ENCODE data around the gene SMIM22. TPM values are rescaled to one million over a fixed set of nuclear protein-coding genes. Genes with fewer than 3 reads are reported as not detected.
"Not testable (repeated sequence)": the region's sequence is repeated elsewhere in the genome, so short reads cannot be mapped to it uniquely, and the experiment has no call there.

SMIM22 gene
- total RNA-seq, 1 donor from 2014 or later: not detected

DNA sequence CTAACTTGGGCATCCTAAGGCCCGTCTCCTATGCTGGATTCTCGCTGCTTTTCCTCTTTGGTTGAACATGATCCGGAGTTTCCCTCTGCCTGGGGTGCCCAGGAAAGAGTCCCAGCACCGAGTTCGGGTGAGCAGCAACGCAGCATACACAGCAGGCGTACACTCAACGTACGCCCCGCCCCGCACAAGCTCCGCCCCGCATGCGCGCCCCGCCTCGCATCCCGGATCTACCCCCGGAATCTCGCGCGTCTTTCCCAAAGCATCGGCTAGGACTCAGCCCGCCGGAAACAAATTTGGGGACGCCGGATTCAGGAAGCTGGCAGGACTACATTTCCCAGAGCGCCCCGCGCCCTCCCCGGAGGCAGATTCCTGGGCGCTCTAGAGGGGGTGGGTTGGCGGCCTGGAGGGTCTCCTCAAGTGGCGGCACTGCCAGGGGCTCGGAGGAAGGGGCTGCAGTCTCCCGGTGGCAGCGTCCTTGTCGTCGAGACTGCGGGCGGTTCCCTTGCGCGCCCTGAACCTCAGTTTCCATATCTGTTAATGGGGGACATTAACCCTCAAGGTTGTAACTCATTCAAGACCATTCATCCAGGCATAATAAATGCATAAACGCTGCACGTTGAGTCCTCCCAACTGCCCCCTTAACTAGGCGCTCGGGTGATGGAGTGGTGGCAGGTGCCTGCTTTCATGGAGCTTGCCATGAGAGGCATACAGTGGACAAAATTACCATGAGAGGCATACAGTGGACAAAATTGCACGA, 26.4 kb upstream of the SMIM22 start:
- DNase-seq (ENCODE audit: extremely low read depth, low read depth, low spot score): peak; percentile 42

DNA sequence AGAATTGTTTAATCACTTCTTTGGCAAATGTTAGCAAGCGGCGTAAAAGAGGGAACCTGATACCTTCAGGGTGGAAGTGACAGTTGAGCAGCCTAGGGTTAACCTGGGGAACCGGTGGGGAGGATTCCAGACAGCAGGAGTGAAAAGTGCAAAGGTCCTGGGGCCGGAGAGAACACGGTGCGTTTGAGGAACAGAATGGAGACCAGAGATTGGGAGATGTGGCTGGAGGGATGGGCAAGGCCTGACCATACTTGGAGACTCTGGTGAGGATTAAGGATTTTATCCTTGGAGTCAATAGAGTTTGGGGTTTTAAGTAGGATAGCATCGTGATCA, 25.9 kb upstream of the SMIM22 start:
- DNase-seq (ENCODE audit: extremely low read depth, low read depth, low spot score): no peak

DNA sequence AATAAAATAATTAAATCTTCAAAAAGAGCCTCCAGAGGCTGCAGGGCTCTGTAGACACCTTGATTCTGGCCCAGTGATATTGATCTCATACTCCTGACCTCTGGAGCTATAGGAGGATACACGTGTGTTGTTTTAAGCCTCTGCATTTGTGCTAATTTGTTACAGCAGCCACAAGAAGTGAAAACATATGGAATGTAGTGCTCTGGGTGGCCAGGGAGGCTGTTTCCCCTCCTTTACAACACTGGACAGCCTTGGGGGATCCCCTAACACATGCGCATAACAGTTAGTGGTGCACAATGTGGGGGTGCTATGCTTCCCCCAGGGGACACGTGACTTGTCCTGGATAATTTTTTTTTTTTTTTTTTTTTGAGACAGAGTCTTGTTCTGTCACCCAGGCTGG, 23.5 kb upstream of the SMIM22 start:
- no peak for DNase-seq (ENCODE audit: extremely low read depth, low read depth, low spot score)

DNA sequence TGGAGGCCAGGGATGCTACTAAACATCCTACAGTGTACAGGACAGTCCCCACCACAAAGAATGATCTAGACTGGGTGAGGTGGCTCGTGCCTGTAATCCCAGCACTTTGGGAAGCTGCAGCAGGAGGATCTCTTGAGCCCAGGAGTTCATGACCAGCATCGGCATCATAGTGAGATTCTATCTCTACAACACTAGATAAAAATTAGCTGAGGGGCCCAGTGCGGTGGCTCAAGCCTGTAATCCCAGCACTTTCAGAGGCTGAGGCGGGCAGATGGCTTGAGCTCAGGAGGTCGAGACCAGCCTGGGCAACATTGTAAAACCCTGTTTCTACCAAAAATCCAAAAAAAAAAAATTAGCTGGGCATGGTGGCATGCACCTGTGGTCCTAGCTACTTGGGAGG, 22.8 kb upstream of the SMIM22 start:
- no peak for DNase-seq (ENCODE audit: extremely low read depth, low read depth, low spot score)

DNA sequence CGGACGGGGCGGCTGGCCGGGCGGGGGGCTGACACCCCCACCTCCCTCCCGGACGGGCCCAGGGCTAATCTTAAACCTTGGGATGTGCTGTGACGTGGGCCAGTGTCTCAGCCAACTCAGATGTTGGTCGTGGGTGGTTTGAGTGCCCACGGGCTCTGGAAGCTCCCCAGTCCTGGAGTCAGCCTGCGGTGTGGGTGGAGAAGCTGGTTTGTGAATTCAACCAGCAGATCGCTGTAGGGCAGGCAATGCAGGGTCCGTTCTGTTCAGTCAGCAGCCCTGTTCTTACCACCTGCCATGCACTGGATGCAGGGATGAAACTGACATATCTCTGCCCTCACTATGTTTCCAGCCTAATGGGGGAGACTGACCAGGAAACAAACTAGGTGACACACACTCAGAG, 20.2 kb upstream of the SMIM22 start:
- no peak for DNase-seq (ENCODE audit: extremely low read depth, low read depth, low spot score)

DNA sequence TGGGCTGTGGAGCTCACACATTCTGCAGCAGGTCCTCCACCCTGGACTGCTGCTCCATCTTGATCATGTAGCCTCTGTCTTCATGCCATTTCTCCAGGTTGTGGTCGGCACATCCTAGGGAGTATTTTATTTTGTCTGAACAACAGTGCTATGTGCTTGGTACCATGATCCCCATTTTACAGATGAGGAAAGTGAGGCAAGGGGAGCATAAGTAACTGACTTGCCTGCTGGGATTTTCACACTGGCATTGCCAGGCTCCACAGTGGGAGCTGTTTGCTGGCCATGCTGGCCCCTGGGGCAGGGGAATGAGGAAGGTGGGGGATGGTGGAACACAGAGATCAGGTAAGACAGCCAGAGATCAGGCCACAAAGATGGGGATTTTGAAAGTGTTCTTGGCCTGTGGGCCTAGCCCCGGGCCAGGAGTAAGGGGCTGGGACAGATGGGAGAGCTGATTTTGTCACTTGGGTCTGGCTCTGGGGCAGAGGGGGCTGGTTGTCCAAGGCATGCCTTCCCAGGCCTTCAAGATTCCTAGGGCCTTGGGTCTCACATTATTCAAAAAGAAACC, 18.9 kb upstream of the SMIM22 start:
- no peak for DNase-seq (ENCODE audit: extremely low read depth, low read depth, low spot score)

DNA sequence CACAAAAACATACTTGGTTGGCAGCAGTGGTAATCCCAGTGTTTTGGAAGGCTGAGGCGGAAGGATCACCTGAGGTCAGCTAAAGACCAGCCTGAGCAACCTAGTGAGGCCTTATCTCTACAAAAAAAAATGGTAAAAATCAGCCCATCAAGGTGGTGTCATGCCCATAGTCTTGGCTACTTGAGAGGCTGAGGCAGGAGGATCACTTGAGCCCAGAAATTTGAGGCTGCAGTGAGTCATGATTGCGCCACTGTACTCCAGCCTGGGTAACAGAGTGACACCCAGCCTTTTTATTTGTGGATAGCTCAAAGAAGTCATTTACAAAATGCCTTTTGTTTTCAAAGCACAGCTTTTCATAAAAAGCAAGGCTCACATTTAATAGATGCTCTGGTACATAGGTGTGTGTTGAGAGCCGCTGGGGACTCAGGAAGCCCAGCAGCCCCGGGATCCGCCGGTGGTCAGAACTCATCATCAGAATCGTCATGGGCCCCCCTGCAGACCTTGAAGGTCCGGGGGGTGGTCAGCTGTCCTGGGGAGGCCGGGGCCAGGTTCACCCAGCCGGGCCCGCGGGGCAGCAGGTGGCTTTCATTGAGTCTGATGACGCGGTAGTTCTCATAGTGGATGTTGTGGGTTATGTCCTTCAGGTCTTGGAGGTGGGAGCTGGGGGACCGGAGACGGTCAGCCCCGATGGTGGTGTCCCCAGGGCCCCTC, 17.7 kb upstream of the SMIM22 start:
- no peak for DNase-seq (ENCODE audit: extremely low read depth, low read depth, low spot score)

DNA sequence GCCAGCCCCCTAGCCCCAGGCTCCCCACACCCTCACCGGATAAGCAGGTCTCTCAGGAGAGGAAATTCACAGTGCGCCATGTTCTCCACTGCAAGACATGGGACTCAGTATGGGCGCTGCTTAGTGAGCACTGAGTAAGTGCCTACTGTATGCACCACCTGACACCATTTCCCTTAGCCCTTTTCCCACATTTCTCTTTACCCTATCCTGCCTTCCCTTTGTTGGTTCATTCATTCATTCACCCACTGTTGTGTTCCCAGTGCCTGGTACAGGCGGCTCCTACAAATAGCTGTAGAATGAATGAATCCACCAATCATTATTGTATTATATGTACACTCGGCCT, 17.1 kb upstream of the SMIM22 start:
- no peak for DNase-seq (ENCODE audit: extremely low read depth, low read depth, low spot score)

DNA sequence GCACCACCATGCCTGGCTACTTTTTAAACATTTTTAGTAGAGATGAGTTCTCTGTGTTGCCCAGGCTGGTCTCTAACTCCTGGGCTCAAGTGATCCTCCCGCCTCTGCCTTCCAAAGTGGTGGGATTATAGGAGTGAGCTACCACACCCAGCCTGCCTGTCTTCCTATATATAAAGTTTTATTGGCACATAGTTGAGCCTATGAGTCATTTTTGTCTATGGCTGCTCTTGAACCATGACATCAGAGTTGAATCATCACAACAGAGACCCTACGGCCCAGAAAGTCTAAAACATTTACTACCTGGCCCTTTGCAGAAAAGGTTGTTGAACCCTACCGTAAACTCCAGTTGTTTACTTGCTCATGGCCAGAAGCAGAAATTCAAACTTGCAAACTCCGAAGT, 14.9 kb upstream of the SMIM22 start:
- DNase-seq (ENCODE audit: extremely low read depth, low read depth, low spot score): no peak

DNA sequence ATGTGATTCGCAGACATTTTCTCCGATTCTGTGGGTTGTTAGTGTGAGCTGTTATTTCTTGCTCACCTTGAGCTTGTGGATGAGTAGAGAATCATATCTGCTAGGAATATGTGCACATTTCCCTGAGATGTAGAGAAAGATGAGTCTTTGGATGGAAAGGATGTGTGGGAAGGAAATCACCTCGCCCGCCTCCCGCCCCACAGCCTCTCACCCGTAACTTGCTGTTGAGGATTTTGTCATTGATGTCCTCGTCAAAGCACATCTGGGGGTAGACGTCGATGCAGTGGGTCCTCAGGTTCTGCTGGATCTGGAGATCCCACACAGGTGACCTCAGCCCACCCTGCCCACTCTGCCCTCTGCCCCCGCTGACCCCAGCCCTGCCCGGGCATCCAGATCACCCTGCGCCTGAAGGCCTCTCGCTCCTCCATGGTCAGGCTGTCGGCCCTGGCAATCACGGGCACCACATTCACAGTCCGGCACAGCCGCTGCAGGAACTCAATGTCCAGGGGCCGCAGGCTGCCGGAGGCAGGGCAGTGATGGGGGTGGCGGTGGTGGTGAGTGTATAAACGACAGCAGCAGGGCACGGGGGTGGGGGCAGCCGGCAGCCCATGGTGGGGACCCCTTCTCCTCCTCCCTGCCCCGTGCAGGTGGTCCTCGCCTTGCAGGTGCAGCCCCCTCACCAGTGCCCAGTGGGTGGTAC, 11.8 kb upstream of the SMIM22 start:
- no peak for DNase-seq (ENCODE audit: extremely low read depth, low read depth, low spot score)

DNA sequence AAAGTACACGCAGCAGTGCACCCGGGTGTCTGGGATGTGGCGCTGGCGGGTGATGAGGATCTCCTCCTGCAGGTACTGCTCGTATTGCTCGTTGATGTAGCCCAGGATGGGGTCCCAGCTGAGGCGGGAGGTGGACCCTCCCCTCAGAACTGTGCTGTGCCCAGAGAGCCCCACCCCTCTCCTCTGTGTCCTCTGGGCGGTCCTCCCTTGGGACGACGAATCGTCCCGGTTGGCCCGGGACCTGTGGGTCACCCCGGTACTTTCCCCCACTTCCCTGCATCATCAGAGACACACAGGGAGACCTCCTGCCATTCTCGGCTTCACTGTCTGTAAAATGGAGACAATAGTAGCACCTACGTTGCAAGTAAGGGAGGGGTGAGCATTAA, 11.2 kb upstream of the SMIM22 start:
- DNase-seq (ENCODE audit: extremely low read depth, low read depth, low spot score): no peak

DNA sequence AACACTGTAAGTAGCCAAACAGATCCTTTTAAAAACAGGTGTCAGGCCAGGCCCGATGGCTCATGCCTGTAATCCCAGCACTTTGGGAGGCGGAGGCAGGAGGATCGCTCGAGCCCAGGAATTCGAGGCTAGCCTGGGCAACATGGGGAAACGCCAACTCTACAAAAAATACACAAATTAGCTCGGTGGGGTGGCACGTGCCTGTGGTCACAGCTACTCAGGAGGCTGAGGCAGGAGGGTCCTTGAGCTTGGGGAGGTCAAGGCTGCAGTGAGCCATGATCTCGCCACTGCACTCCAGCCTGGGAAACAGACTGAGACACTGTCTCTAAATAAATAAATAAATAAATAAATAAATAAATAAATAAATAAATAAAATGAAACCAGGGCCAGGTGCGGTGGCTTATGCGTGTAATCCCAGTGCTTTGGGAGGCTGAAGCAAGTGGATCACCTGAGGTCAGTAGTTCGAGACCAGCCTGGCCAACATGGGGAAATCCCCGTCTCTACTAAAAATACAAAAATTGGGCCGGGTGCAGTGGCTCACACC, 10.7 kb upstream of the SMIM22 start:
- not testable (repeated sequence) for DNase-seq (ENCODE audit: extremely low read depth, low read depth, low spot score)

DNA sequence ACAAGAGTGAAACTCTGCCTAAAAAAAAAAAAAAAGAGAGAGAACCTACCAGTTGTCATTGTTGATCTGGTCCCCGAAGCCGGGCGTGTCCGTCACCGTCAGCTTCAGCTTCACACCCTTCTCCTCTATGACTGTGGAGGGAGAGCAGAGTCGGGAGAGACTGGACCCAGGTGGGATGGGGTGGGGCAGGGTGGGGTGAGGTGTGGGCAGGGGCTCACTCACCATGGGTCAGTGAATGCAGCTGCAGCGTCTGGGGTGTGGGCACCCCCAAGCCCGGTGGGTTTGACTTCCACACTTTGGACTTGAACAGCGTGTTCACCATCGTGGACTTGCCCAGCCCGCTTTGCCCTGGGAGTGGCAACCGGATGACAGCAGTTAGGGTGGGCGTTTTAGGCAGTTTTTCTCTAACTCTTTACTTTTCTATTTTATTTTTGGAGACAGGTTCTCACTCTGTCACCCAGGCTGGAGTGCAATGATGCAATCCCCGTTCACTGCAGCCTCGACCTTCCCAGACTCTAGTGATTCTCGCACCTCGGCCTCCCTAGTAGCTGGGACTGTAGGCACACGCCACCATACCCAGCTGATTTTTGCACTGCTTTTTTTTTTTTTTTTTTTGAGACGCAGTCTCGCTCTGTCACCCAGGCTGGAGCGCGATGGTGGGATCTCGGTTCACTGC, 9.3 kb upstream of the SMIM22 start:
- no peak for DNase-seq (ENCODE audit: extremely low read depth, low read depth, low spot score)

DNA sequence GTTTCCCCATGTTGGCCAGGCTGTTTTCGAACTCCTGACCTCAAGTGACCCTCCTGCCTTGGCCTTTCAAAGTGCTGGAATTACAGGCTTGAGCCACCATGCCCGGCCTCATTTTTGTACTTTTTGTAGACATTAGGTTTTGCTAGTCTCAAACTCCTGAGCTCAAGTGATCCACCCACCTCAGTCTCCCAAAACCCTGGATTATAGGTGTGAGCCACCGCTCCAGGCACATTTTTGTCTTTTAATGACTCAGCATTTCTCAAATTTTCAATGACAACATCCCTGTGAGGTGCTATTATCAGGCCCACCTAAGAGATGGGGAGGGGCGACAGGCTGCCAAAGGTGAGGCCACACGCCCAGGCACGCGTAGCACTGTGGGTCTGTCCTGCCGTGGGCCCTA, 8.1 kb upstream of the SMIM22 start:
- no peak for DNase-seq (ENCODE audit: extremely low read depth, low read depth, low spot score)

DNA sequence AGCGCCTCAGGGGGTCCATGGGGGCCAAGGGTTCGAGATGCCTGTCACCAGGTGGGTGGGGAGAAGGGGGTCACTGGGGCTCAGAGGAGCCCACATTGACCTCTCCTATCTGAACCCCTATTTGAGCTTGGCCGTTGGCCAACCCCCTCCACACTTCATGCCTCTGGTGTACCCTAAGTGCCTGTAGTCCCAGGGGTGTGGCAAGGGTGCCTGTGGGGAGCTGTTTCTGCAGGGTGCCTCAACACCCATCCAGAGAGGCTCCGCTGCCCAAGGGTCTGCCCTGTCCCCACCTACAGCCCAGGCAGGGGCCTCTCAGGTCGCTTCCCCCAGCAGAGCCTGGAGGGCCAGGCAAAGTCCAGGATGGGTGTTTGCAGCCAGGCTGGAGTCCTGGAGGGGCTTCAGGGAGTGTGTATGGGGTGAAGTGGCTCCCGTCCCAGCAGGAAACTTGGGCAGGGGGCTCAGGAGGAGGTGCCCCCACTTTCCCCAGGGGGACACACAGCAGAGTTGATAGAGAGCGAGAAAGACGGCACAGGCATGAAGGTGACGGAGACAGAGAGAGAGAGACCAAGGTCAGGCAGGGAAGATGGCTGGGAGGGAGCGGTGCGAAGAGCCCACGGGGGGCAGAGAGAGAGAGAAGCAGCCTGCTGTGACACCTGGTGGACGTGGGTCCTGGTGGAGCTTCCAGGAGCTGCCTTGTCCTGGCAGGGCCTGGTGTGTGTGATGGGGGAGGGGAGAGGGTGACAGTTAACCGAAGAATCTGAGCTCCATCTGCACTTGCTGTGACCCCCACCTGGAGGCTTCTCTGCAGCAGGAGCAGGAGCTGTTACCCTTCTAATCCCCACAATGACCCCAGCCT, 7.3 kb upstream of the SMIM22 start, which contains the start of gene SEPTIN12:
SEPTIN12 (minus strand) TSS at position 719 of the 856 bp plus-strand sequence; CDS start at position 19, 700 bp downstream.
- no peak for DNase-seq (ENCODE audit: extremely low read depth, low read depth, low spot score)

DNA sequence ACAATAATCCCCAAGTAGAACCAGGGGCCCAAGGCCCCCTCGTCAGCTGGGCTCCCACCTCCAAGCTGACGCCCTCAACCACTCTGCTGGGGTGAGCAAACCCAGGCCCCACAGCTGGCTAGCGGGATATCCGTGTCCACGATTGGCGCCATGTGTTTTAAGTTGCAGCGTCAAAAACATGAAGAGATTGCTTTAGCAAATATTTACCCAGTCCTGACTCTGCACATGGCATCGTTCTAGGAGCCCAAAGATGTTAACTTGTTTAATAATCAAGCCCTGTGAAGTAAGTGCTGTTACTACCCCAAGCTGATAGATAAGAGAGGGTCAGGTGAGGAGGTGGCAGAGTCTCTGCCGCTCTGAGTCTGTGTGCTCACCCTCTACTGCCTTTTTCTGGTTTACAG, 6.7 kb upstream of the SMIM22 start:
- DNase-seq (ENCODE audit: extremely low read depth, low read depth, low spot score): no peak

DNA sequence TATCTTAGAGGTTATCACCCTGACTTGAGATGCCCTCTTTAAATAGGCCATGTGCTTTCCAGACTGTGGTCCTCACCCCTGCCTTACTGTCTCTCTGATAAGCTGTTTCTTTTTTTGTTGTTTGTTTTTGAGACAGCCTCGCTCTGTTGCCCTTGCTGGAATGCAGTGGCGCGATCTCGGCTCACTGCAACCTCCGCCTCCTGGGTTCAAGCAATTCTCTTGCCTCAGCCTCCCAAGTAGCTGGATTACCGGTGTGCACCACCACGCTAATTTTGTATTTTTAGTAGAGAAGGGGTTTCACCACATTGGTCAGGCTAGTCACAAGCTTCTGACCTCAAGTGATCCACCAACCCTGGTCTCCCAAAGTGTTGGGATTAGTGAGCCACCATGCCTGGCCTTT, 6.3 kb upstream of the SMIM22 start:
- DNase-seq (ENCODE audit: extremely low read depth, low read depth, low spot score): no peak

DNA sequence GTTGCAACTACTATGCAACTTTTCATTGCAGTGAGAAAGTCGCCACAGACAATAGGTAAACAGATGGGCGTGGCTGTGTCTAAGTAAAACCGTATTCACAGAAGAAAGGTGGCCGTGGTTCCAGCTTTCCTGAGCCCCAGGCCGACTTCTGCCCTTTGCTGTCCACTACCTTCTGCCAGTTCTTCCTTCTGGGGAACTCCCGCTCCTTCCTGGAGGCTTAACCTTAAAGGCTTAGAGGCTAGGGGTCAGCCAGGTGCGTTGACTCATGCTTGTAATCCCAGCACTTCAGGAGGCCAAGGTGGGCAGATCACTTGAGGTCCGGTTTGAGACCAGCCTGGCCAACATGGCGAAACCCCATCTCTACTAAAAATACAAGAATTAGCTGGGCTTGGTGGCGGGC, 4.9 kb upstream of the SMIM22 start:
- DNase-seq (ENCODE audit: extremely low read depth, low read depth, low spot score): no peak

DNA sequence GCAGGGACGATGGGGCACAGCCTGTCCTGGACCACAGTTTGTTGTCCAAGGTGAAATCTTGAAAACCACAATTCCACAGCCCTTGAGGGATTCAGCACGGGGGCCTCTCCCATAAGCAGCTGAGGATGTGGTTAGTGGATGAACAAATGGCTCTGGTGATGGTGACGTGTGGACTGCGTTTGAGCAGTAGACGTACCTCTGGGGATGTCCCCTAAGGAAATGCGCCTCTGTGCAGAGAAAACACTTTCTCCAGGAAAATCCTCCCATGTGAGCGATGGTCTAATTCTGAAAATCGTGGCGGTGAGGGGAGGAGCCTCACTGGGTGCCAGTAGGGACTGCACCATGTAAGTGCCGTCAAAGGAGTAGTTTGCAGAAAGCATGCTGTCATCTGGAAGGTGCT, 4.3 kb upstream of the SMIM22 start:
- DNase-seq (ENCODE audit: extremely low read depth, low read depth, low spot score): no peak

DNA sequence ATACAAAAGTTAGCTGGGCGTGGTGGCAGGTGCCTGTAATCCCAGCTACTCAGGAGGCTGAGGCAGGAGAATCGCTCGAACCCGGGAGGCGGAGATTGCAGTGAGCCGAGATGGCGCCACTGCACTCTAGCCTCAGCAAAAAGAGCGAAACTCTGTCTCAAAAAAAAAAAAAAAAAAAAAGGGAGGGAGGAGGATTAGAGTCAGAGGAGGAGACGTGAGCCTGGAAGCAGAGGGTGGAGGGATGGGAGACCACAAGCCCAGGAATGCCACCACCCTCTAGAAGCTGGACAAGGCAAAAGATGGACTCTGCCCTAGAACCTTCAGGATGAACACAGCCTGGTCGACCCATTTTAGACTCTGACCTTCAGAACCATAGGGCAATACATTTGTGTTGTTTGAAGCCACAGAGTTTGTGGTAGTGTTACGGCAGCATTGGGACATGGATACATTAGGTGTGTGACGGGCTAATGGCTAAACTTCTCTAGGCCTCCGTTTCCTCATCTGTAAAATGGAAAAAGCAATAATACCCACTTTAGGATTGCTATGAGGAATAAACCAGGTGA, 2.1 kb upstream of the SMIM22 start:
- no peak for DNase-seq (ENCODE audit: extremely low read depth, low read depth, low spot score)

All from glomerular endothelial cell (primary cell).